Activated CD4-positive, alpha-beta T cell treated with anti-CD3 and anti-CD28 coated beads, Interleukin-2, Interleukin-6, amounts not matched to agents 100 ng/mL and 50 ng/mL, durations not matched to agents 16 hours and 8 hours (primary cell): ENCODE data around the gene TNFAIP8L1.

Experiments used
- DNase-seq: peaks from one replicate; pipeline ENCODE4 v3.0.0-alpha.2; 2020

TNFAIP8L1 gene

DNA sequence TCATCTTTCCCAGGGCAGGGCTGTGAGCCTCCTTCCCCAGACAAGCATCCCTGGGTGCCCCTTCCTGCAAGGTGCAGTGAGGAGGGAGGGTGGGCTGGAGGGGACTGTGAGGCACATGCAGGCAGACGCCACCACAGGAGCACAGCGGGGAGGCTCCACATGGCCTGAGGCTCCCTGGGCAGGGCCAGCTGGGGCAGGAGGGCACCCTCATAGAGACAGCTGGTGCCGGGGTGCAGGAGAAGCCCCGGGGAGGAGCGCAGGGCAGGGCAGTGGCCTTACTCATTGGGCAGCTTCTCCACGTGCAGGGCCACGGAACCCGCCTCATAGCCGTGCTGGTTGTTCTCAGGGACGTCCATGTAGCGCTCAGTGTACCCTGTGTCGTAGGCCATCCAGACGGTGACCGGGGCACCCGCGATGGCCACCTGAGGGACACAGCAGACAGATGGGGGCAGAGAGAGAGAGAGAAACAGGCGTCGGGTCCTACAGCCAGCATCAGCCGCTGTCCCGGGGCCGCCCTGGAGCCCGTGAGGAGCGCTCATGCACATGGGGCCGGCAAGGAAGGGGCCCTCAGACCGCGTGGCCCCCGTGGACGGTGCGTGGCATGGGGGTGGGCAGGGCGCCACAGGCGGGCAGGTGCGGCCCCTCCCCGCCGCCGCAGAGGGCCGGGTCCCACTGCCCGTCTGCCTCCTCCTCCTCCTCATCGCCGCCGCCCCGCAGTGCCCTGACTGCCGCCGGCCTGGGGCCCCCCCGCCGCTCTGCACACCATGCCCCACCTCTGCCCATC is 43.3 kb downstream of the TNFAIP8L1 start:
- DNase-seq = no peak

DNA sequence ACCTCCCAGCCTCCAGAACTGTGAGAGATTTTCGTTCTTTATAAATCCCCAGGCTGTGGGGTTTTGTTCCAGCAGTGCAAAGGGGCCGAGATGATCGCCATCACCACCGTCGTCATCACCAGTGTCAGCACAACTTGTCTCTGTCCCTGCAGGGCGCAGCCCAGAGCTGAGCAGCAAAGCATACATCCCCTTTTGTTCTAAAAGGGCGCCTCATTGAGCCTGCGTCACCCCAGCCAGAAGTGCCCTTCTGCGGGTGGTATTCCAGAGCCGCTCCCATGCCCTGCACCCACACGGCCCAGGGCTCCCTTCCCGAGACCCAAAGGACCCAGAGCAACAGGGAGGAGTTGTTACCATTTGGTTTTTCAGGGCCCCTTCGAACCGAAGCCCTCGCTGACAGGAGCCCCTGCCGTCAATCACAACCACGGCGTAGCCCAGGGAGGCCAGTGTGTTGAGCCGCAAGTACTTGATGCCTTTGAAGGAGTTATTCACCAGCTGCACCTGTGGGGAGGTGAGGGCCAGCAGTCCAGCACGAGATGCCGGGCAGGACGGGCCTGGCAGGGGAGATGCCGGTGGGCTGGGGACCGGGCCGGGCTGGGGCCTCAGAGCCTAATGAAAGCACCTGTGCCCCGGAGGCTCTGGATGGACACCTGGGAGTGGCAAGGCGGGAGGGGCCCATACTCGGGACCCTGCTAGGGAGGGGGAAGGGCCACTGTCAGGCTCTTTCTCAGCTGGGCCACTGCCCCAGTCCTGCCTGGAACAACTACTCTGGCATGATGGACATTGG is 45.2 kb downstream of the TNFAIP8L1 start:
- DNase-seq = no peak

GRCh38 chr19:4686700-4687099 is 47.4 kb downstream of the TNFAIP8L1 start:
- no peak for DNase-seq

- DNase-seq = no peak
Observed at GRCh38 chr19:4687396-4687795, 48.1 kb downstream of the TNFAIP8L1 start.

DNA sequence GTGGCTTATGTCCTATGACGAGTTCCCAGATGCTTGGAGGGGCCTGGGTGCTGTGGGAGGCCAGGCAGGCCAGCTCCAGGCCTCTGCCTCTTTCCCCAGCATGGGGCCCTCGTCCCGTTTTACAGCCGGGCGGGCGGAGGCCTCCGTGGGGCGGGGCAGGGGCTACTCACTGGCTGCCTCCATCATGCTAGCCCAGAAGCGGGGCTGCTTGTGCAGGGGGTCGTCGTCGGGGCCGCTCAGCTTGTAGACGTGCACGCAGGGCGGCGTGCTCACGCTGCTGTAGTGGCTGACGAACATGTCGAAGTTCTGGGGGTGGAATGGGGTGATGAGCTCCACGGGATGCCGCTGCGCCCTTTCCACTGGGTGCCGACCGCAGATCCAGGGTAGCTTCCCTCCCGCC is 49.3 kb downstream of the TNFAIP8L1 start:
- DNase-seq = no peak

DNA sequence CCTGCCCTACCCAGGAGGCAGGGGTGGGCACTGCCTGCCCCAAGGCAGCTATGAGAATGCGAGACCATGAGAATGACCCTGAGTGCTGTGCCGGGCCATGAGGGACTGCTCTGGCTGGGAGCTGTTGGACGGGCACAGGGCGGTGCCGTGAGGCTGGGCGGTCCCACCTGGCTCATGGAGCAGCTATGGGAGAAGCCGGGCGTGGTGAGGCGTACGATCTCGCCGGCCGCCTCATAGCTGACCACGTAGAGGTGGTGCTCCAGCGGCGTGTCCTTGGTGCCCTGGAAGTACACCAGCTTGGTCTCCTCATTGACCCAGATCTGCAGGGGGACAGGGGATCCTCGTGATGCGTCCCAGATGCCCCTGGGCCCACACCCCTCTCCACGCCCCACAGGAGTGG is 50.1 kb downstream of the TNFAIP8L1 start:
- DNase-seq = no peak

GRCh38 chr19:4690361-4690760 is 51.0 kb downstream of the TNFAIP8L1 start:
- DNase-seq = no peak

- no peak for DNase-seq
Observed at GRCh38 chr19:4691373-4691772, 52.1 kb downstream of the TNFAIP8L1 start.

- no peak for DNase-seq
Observed at GRCh38 chr19:4692251-4693077, 53.1 kb downstream of the TNFAIP8L1 start.

DNA sequence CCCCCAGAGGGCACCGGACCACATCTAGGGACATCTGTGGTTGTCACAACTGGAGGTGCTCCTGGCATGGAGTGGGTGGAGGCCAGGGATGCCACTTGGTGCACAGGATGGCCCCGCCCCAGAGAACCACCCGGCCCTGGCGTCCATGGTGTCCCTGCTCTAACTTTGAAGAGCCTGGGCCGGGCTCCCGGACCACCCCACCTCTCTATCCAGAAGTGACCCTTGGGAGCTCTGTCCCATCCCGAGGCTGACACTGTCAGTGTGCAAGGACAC is 53.7 kb downstream of the TNFAIP8L1 start:
- DNase-seq = no peak

- no peak for DNase-seq
Observed at GRCh38 chr19:4693471-4694121, 54.3 kb downstream of the TNFAIP8L1 start.

DNA sequence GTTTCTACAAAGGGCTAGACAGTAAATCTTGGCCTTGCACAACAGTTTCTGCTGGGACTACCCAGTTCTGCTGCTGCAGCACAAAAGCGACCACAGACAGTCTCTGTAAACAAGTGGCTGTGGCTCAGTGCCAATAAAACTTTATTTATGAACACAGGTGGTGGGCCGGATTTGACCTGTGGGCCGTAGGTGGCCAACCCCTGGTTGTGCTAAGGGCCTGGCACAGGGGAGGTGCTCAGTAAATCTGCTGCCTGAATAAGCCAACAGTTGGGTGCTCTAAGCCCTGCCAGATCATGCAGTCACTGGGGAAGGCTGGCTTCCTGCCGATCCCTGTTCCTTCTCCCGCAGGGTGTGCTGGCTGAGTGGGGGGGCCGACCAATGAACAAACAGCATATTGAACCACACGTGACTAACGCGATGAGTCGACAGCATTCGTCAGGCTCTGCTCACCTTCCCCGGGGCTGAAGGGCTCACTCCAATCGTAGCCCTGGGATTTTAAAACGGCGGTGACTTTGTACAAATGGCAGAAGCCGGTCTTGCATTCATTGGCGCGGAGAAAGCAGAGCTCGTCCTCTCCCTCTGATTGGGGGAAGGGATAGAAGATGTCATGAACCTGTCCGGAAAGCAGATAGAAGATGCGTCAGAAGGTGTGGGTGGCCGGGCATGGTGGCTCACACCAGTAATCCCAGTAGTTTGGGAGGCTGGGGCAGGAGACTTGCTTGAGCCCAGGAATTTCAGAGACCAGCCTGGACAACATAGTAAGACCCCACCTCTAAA is 55.1 kb downstream of the TNFAIP8L1 start:
- no peak for DNase-seq

DNA sequence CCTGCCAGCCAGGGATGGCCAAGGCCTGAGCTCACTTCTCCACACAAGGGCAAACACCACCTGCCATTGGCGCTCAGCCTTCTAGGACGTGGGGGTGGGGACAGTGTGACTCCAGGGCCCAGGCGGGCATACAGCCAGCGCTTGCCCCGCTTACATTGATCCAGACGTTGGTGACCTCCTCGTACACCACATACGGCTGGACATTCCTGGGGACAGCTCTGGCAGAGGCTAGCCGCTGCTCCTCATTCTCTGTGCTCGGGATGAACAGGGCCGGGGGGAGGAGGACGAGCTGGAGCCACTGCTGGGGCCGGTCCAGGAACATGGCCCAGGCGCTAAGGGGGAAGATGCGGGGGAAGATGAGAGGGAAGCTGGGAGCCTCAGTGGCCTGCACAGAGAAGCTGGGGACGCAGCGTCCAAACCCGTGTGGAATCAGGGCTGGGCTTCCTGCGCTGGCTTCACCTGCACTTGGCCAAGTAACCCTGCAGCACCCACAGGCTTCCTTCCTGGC is 56.0 kb downstream of the TNFAIP8L1 start:
- DNase-seq = no peak

- DNase-seq = no peak
Observed at GRCh38 chr19:4697304-4697703, 58.0 kb downstream of the TNFAIP8L1 start.

- DNase-seq = no peak
Observed at GRCh38 chr19:4699826-4700692, 60.7 kb downstream of the TNFAIP8L1 start.

DNA sequence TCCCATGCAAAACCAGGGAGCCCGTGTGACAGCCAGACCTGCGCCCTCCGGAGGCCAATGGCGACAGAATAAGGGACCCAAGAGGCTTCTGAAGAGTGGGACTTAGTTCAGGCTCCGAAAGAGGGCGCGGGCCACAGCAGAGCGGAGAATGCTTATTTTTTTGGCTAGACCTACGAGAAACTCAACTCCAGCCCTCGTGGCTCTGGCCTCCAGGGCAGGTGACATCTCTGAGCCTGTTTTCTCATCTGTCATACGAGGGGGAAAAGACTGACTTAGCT is 61.3 kb downstream of the TNFAIP8L1 start:
- DNase-seq = no peak

DNA sequence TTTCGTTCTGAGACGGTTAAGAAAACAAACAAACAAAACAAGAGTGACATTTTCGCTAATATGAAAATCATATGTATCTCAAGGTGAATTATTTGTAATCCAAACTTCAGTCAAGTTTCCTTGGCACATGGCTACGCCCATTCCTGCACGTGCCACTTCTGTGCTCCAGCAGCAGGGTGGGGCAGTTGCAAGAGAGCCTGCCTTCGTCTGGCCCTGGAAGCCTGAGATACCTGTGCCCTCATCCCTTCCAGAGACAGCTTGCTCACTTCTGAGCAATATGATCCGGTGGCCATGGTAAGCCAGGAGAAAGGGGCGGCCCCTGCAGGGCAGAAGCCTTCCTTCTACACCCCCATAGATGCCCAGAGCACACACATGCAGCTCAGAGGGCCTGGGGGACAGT is 62.2 kb downstream of the TNFAIP8L1 start:
- no peak for DNase-seq

- no peak for DNase-seq
Observed at GRCh38 chr19:4702764-4703163, 63.4 kb downstream of the TNFAIP8L1 start.

- DNase-seq = no peak
Observed at GRCh38 chr19:4703671-4704316, 64.5 kb downstream of the TNFAIP8L1 start.

DNA sequence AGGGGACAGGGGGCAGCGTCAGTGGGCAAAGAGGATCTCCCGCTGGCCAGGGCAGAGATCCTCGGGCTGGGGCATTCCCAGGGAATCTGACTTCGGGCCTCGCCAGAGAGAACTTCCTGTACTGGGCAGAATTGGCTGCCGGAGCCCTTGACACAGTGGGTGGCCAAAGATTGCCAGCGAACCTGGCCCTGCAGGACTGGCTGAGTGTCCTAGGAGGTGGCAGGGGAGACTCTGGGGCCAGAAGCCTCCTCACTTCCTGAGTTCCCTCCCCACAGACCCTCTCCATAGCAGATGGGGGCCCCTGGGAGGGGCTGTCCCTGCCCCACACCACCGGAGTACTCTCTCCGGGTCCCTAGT is 65.0 kb downstream of the TNFAIP8L1 start:
- no peak for DNase-seq
